ENCODE measurements around the gene CYSLTR2.

GRCh38 chr13:48707405-48707804, 53.7 kb downstream of the CYSLTR2 start:
- no peak for TF ChIP-seq POU2F2 (IDR thresholded peaks at IDR 0.05; ENCODE audit: low read depth, low read length)
- TF ChIP-seq POLR2A (IDR thresholded peaks at IDR 0.05; ENCODE audit: low read depth, low read length): no peak
- no peak for TF ChIP-seq POLR2AphosphoS5 (IDR thresholded peaks at IDR 0.05; ENCODE audit: low read depth, low read length)
- no peak for TF ChIP-seq TAF1 (IDR thresholded peaks at IDR 0.05; ENCODE audit: low read depth, low read length)
- TF ChIP-seq SPI1 (IDR thresholded peaks at IDR 0.05; ENCODE audit: low read depth, low read length): no peak
